K562 (cell line): ENCODE data around the gene MMP23B. TPM values are rescaled to one million over a fixed set of nuclear protein-coding genes. Genes with fewer than 3 reads are reported as not detected.
A peak's percentile ranks its signal among the peaks of the same experiment; 100 is the strongest.

ENCODE experiments used
- ATAC-seq: fragments of 200-7000 bp; cut with Tn5 transposase; 3 replicates; pipeline ENCODE4 v1.9.1; 2020; ENCODE audit warnings: moderate library complexity
- BruUV-seq: library from RNA; stranded (reverse); fragments of 400-500 nt; replicated peaks from 2 replicates; lab custom pipeline; 2021; lab: Mats Ljungman, UMichigan
- CTCF ChIA-PET: fragments of 300-600 bp; formaldehyde crosslinking; extraction: SDS; loops from one replicate; lab custom pipeline; 2021; ENCODE audit warnings: low intra/inter-chr PET ratio; lab: Yijun Ruan, JAX
- POLR2A ChIA-PET: fragments of 300-600, 350-650 bp; sonication (Branson Sonifier 250); formaldehyde crosslinking; extraction: SDS; loops from one replicate; lab custom pipeline; 2021; ENCODE audit warnings: antibody characterized with exemption, inconsistent platforms; lab: Yijun Ruan, JAX
- DNase-seq, 4 experiments: peaks; one replicate each; pipeline versions ENCODE4 v3.0.0 to v3.0.0-alpha.2; 2011 to 2018; ENCODE audit warnings: low spot score in 3 of 4, mixed read lengths in 3 of 4; ENCODE audit errors: extremely low read depth in 1 of 4
- FAIRE-seq: peaks from 2 replicates; lab custom pipeline; 2011; peaks lifted over from hg19 to GRCh38; lab: Jason Lieb, UNC
- H2AFZ ChIP-seq: 2 replicates; pipeline ENCODE4 v1.6.0; 2011; ENCODE audit warnings: low read depth, low read length, control low read depth, inconsistent platforms
- H3K27ac ChIP-seq: fragments of 200-600 bp; 3 replicates; pipeline ENCODE4 v1.8.0; 2011; ENCODE audit warnings: low read depth, mild to moderate bottlenecking, control low read depth, inconsistent platforms, low read length, moderate library complexity, mixed read lengths; ENCODE audit errors: extremely low read depth
- H3K27me3 ChIP-seq, 2 experiments: fragments of 300-600 bp in 1 of 2; 2 replicates in 1 of 2; 3 replicates in 1 of 2; pipeline versions ENCODE4 v1.6.0 to v1.8.0; 2011; ENCODE audit warnings: inconsistent platforms in 2 of 2, low read length in 2 of 2, mild to moderate bottlenecking in 1 of 2, mixed read lengths in 1 of 2, moderate library complexity in 1 of 2; ENCODE audit not compliant: control insufficient read depth in 2 of 2, insufficient read depth in 2 of 2
- H3K36me3 ChIP-seq: fragments of 300-600 bp; 3 replicates; pipeline ENCODE4 v1.8.0; 2011; ENCODE audit warnings: mild to moderate bottlenecking, low read length, inconsistent platforms; ENCODE audit not compliant: control insufficient read depth, insufficient read depth
- H3K4me1 ChIP-seq, 2 experiments: fragments of 200-600 bp in 1 of 2; replicated peaks in 1 of 2; 2 replicates in 1 of 2; 3 replicates in 1 of 2; pipeline versions ENCODE4 v1.5.1 to v1.8.0; 2011; ENCODE audit warnings: inconsistent platforms in 2 of 2, low read length in 2 of 2, mild to moderate bottlenecking in 1 of 2, mixed read lengths in 1 of 2, moderate library complexity in 1 of 2; ENCODE audit not compliant: control insufficient read depth in 2 of 2, insufficient read depth in 2 of 2
- H3K4me2 ChIP-seq: 2 replicates; pipeline ENCODE4 v1.6.1; 2011; ENCODE audit warnings: low read length, control low read depth, inconsistent platforms, mixed read lengths; ENCODE audit not compliant: insufficient read depth
- H3K4me3 ChIP-seq: fragments of 200-600 bp; sonication (generic), shearing (Covaris generic); 2 replicates; pipeline ENCODE4 v1.5.1; 2016; ENCODE audit warnings: control low read depth, inconsistent platforms
- H3K79me2 ChIP-seq: fragments of 200-600 bp; 3 replicates; pipeline ENCODE4 v1.8.0; 2011; ENCODE audit warnings: low read length, inconsistent platforms; ENCODE audit not compliant: control insufficient read depth, insufficient read depth
- H3K9ac ChIP-seq, 2 experiments: 2 replicates each; pipeline versions ENCODE4 v1.6.0 to v1.6.1; 2011; ENCODE audit warnings: low read depth in 2 of 2, low read length in 2 of 2, control low read depth in 1 of 2, inconsistent platforms in 1 of 2, mild to moderate bottlenecking in 1 of 2, mixed read lengths in 1 of 2; ENCODE audit not compliant: insufficient read depth in 1 of 2
- H3K9me1 ChIP-seq: one replicate; pipeline ENCODE4 v1.6.0; 2011; ENCODE audit warnings: inconsistent platforms, mild to moderate bottlenecking, low read length, moderate library complexity; ENCODE audit not compliant: control insufficient read depth, insufficient read depth
- H3K9me3 ChIP-seq: replicated peaks from 2 replicates; pipeline ENCODE4 v1.5.1; 2011; ENCODE audit warnings: low read depth, low read length, inconsistent platforms; ENCODE audit not compliant: control insufficient read depth, insufficient read depth
- H4K20me1 ChIP-seq: replicated peaks from 2 replicates; pipeline ENCODE4 v1.6.1; 2011; ENCODE audit warnings: low read length, inconsistent platforms, mixed read lengths; ENCODE audit not compliant: control insufficient read depth, insufficient read depth
- ADNP ChIP-seq: fragments of 200-800 bp; sonication (Bioruptor generic); IDR thresholded peaks from 2 replicates; pipeline ENCODE4 v1.6.1; 2016; ENCODE audit warnings: missing genetic modification characterization, missing compliant biosample characterization
- CAMTA2 ChIP-seq: fragments of 250-450 bp; sonication (Bioruptor Pico); conservative IDR thresholded peaks from 2 replicates; pipeline ENCODE4 v1.5.1; 2022
- DIDO1 ChIP-seq: fragments of 450-650 bp; IDR thresholded peaks from 2 replicates; pipeline ENCODE4 v1.6.1; 2016; ENCODE audit warnings: low read depth, missing biosample characterization, missing genetic modification characterization
- HDGF ChIP-seq: fragments of 450-650 bp; IDR thresholded peaks from 2 replicates; pipeline ENCODE4 v1.6.1; 2016
- HIVEP1 ChIP-seq: fragments of 250-450 bp; sonication (Bioruptor Pico); IDR thresholded peaks from 2 replicates; pipeline ENCODE4 v1.4.0; 2020; ENCODE audit warnings: mild to moderate bottlenecking
- KDM2B ChIP-seq: fragments of 250-450 bp; sonication (Bioruptor Pico); IDR thresholded peaks from 2 replicates; pipeline ENCODE4 v1.8.0; 2021; ENCODE audit warnings: mild to moderate bottlenecking, moderate library complexity
- NFRKB ChIP-seq: fragments of 450-650 bp; IDR thresholded peaks from 2 replicates; pipeline ENCODE4 v1.6.1; 2016; ENCODE audit warnings: low read depth
- NR2F6 ChIP-seq: fragments of 450-650 bp; formaldehyde crosslinking; IDR thresholded peaks from 2 replicates; pipeline ENCODE4 v1.4.0; 2020; ENCODE audit warnings: mild to moderate bottlenecking
- RBM17 ChIP-seq: fragments of 200-400 bp; formaldehyde crosslinking; IDR thresholded peaks from 2 replicates; pipeline ENCODE4 v1.6.1; 2017; ENCODE audit warnings: low read depth, mild to moderate bottlenecking, low read length, borderline replicate concordance
- SMAD4 ChIP-seq: fragments of 250-450 bp; sonication (Bioruptor Pico); conservative IDR thresholded peaks from 2 replicates; pipeline ENCODE4 v1.8.0; 2021; ENCODE audit warnings: inconsistent platforms, mild to moderate bottlenecking, moderate library complexity
- SRSF3 ChIP-seq: fragments of 200-400 bp; formaldehyde crosslinking; IDR thresholded peaks from 2 replicates; pipeline ENCODE4 v1.6.1; 2016; ENCODE audit warnings: mild to moderate bottlenecking, low read length, moderate library complexity; ENCODE audit not compliant: insufficient read depth
- TBL1XR1 ChIP-seq, 2 experiments: IDR thresholded peaks; 2 replicates each; pipeline ENCODE4 v1.6.1; 2012; ENCODE audit warnings: improper control_type of control experiment in 2 of 2, low read length in 2 of 2, mild to moderate bottlenecking in 1 of 2
- ZNF197 ChIP-seq: fragments of 200-800 bp; sonication (Bioruptor generic); IDR thresholded peaks from 2 replicates; pipeline ENCODE4 v1.6.1; 2016; ENCODE audit warnings: low read depth, missing genetic modification characterization, missing compliant biosample characterization
- ZNF3 ChIP-seq: fragments of 250-450 bp; sonication (Bioruptor Pico); IDR thresholded peaks from 2 replicates; pipeline ENCODE4 v1.5.0; 2021; ENCODE audit warnings: mild to moderate bottlenecking, moderate library complexity
- WGBS: fragments of 100-300 bp; shearing (Covaris generic); methylation state at CpG from one replicate; pipeline ENCODE4 v1.1.6; 2016; ENCODE audit warnings: low coverage, mixed read lengths; ENCODE audit not compliant: insufficient coverage; ENCODE audit errors: missing lambda C conversion rate; 5-methylcytosine and 5-hydroxymethylcytosine counted together
- in situ Hi-C: fragments of 300-500 bp; cut with MboI; formaldehyde crosslinking; loops from 4 replicates; pipeline ENCODE4 v1.15.0; 2018; ENCODE audit warnings: inconsistent platforms, mixed read lengths
- intact Hi-C: fragments of 100-400 bp; cut with micrococcal nuclease; formaldehyde crosslinking; loops from 2 replicates; pipeline ENCODE4 v1.14.2; 2022
- polyA plus RNA-seq, 8 experiments: library from polyadenylated mRNA; depleted of rRNA in 4 of 8; stranded (reverse) in 5 of 8; unstranded in 3 of 8; fragments of >200 nt; fragmentation: Nextera tagmentation in 2 of 8; fragmentation: Illumina TruSeq in 1 of 8; extraction: Ambion mirVana in 2 of 8; extraction: Trizol in 1 of 8; gene quantifications; 2 replicates each; pipeline versions ENCODE4 v1.2.1 to v1.2.3, GENCODE V29; 2011 to 2014; ENCODE audit warnings: inconsistent platforms in 1 of 8, missing spikeins in 1 of 8
- total RNA-seq, 7 experiments: library from RNA; depleted of rRNA in 6 of 7; stranded (reverse); fragments of >200 nt in 6 of 7; fragmentation: Illumina TruSeq in 2 of 7; extraction: Trizol in 2 of 7; gene quantifications; 2 replicates each; pipeline versions ENCODE4 v1.2.1 to v1.2.3, GENCODE V29; 2011 to 2021; ENCODE audit warnings: low replicate concordance in 1 of 7
- TF ChIP-seq, protein P1 (sequence below), 3 experiments: IDR thresholded peaks in 2 of 3; conservative IDR thresholded peaks in 1 of 3; 2 replicates each; pipeline ENCODE4 v1.5.1; 2011 to 2012; ENCODE audit warnings: low read length in 3 of 3, mild to moderate bottlenecking in 3 of 3, control low read depth in 2 of 3, improper control_type of control experiment in 1 of 3, inconsistent platforms in 1 of 3, low read depth in 1 of 3, mixed read lengths in 1 of 3, moderate library complexity in 1 of 3; ENCODE audit not compliant: insufficient read depth in 2 of 3
- TF ChIP-seq, protein P2 (sequence below): sonication (generic); formaldehyde crosslinking; IDR thresholded peaks from 2 replicates; pipeline ENCODE4 v1.8.0; 2023; ENCODE audit warnings: missing genetic modification reagents, mild to moderate bottlenecking, borderline replicate concordance

MMP23B gene
- total and polyA plus RNA-seq, 9 of the 15 experiments (the other 6 are each of a cell fraction or from before 2014, with no cell fraction given): 0.28 to 1.2 (median 0.41) TPM; not detected in 5

DNA sequence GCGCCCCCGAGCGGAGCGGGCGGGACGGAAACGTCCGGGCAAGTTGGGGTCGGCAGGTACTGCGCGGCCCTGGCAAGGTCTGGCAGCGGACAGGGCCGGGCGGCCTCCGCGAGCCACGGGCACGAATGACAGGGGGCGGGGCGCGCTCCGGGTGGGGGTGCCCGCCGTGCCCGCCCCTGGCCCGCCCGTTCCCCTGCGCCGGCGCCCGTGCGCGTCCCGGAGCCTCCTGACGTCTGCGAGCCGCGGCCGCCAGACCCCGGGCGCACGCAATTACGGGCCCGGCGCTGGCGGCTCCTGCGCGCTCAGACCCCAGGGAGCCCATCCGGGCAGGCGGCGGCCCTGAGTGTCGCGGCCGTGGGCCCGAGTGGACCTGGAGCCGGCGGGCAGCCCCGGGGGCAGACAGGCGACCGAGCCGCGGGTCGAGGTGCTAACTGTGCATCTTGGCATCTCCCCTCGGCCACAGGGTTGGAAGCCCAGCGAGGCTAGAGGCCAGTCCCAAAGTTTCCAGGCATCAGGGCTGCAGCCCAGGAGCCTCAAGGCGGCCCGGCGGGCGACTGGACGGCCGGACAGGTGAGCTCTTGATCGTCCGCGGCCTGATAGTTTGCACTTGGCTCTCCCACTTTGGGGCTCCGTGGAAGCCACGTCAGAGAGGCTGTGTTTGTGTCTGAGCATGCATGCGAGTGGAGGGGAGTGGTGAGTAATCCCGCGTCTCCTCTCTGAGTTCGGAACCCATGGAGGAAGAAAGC is 15.8 kb upstream of the MMP23B start:
- peaks cover 24% of the 10 kb centered on the region; the same call in 1 of the 2 replicates for H4K20me1 ChIP-seq
- intact Hi-C loops: no loop called here
- H3K36me3 ChIP-seq: peaks cover 9% of the 10 kb centered on the region; the same call in 2 of the 3 replicates
- peaks cover 31% of the 10 kb centered on the region for H3K79me2 ChIP-seq
- ChIA-PET POLR2A (interaction anchor here (0.8 to 3.9 kb wide), 4 partner anchors 9 to 41 kb away, joined by 3 to 61 read pairs (median 8); partner anchors contain the start of gene FNDC10), CTCF (no interaction called here)
- H3K9me3 ChIP-seq: no peaks in the 10 kb centered on the region
- no peak for FAIRE-seq
- H3K9me1 ChIP-seq: no peaks in the 10 kb centered on the region
- no TSS peak for BruUV-seq
- H2AFZ ChIP-seq: peak overlapping the region; percentile 97
- peak overlapping the region; percentile 99 to 100; a peak in 3 of 4 replicates for H3K9ac ChIP-seq
- peak overlapping the region; percentile 99 for H3K27ac ChIP-seq
- 8% methylated on average over 55 of the region's 80 CpGs for WGBS
- in situ Hi-C loops: no loop called here
- H3K27me3 ChIP-seq: no peaks in the 10 kb centered on the region
- peaks cover 13 to 78% of the 10 kb centered on the region in 2 experiments; a peak in 4 of 5 replicates for H3K4me1 ChIP-seq
- peak overlapping the region; percentile 87 for H3K4me3 ChIP-seq
- peak; percentile 6 for ATAC-seq
- DNase-seq: peak; percentile 23 to 88 (median 76)
- H3K4me2 ChIP-seq: peak overlapping the region; percentile 94
- TF ChIP-seq TBL1XR1 (IDR thresholded peaks at IDR 0.05; ENCODE audit: low read length in 2 of 2): no peak
- no peak for TF ChIP-seq DIDO1 (tag)
- TF ChIP-seq KDM2B (CRISPR knock-in tag): no peak
- no peak for TF ChIP-seq ADNP
- no peak for TF ChIP-seq NR2F6 (CRISPR knock-in tag)
- TF ChIP-seq, protein P1, sequence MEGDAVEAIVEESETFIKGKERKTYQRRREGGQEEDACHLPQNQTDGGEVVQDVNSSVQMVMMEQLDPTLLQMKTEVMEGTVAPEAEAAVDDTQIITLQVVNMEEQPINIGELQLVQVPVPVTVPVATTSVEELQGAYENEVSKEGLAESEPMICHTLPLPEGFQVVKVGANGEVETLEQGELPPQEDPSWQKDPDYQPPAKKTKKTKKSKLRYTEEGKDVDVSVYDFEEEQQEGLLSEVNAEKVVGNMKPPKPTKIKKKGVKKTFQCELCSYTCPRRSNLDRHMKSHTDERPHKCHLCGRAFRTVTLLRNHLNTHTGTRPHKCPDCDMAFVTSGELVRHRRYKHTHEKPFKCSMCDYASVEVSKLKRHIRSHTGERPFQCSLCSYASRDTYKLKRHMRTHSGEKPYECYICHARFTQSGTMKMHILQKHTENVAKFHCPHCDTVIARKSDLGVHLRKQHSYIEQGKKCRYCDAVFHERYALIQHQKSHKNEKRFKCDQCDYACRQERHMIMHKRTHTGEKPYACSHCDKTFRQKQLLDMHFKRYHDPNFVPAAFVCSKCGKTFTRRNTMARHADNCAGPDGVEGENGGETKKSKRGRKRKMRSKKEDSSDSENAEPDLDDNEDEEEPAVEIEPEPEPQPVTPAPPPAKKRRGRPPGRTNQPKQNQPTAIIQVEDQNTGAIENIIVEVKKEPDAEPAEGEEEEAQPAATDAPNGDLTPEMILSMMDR (IDR thresholded peaks at IDR 0.05 in 2 of 3, conservative IDR thresholded peaks at IDR 0.05 in 1 of 3; ENCODE audit: insufficient read depth in 2 of 3, low read depth in 1 of 3, low read length in 3 of 3): no peak
- TF ChIP-seq HIVEP1 (CRISPR knock-in tag): no peak
- TF ChIP-seq NFRKB: no peak
- no peak for TF ChIP-seq CAMTA2 (CRISPR knock-in tag)
- TF ChIP-seq ZNF3: no peak
- no peak for TF ChIP-seq SRSF3
- no peak for TF ChIP-seq RBM17
- no peak for TF ChIP-seq HDGF
- no peak for TF ChIP-seq ZNF197 (CRISPR knock-in tag)
- TF ChIP-seq, protein P2, sequence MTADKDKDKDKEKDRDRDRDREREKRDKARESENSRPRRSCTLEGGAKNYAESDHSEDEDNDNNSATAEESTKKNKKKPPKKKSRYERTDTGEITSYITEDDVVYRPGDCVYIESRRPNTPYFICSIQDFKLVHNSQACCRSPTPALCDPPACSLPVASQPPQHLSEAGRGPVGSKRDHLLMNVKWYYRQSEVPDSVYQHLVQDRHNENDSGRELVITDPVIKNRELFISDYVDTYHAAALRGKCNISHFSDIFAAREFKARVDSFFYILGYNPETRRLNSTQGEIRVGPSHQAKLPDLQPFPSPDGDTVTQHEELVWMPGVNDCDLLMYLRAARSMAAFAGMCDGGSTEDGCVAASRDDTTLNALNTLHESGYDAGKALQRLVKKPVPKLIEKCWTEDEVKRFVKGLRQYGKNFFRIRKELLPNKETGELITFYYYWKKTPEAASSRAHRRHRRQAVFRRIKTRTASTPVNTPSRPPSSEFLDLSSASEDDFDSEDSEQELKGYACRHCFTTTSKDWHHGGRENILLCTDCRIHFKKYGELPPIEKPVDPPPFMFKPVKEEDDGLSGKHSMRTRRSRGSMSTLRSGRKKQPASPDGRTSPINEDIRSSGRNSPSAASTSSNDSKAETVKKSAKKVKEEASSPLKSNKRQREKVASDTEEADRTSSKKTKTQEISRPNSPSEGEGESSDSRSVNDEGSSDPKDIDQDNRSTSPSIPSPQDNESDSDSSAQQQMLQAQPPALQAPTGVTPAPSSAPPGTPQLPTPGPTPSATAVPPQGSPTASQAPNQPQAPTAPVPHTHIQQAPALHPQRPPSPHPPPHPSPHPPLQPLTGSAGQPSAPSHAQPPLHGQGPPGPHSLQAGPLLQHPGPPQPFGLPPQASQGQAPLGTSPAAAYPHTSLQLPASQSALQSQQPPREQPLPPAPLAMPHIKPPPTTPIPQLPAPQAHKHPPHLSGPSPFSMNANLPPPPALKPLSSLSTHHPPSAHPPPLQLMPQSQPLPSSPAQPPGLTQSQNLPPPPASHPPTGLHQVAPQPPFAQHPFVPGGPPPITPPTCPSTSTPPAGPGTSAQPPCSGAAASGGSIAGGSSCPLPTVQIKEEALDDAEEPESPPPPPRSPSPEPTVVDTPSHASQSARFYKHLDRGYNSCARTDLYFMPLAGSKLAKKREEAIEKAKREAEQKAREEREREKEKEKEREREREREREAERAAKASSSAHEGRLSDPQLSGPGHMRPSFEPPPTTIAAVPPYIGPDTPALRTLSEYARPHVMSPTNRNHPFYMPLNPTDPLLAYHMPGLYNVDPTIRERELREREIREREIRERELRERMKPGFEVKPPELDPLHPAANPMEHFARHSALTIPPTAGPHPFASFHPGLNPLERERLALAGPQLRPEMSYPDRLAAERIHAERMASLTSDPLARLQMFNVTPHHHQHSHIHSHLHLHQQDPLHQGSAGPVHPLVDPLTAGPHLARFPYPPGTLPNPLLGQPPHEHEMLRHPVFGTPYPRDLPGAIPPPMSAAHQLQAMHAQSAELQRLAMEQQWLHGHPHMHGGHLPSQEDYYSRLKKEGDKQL (CRISPR knock-in tag): no peak
- TF ChIP-seq SMAD4 (CRISPR knock-in tag): no peak
